Middle frontal gyrus (tissue), 1 donor: ENCODE measurements around the gene ACTN1.

Experiments
- DNase-seq: peaks from one replicate; pipeline ENCODE4 v3.0.0-alpha.2; 2015; ENCODE audit warnings: low spot score; ENCODE audit errors: extremely low spot score

Gene ACTN1

GRCh38 chr14:68836082-68836481 lies 143.0 kb downstream of the ACTN1 start:
- no peak for DNase-seq

- DNase-seq, result no peak
Observed at GRCh38 chr14:68834816-68835215, 144.3 kb downstream of the ACTN1 start.

DNA sequence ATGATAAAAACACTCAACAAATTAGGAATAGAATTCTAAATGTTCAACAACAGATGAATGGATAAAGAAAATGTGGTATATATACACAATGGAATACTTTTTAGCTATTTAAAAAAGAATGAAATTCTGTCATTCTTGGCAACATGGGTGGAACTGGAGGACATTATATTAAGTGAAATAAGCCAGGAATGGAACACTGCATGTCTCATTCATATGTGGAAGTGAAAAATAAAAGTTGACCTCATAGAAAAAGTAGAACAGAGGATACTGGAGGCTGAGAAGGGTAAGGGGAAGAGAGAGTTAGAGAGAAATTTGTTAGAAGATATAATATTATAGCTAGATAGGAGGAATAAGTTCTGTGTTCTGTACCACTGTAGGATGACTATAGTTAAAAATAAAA lies 150.4 kb downstream of the ACTN1 start:
- no peak for DNase-seq

GRCh38 chr14:68825729-68826128 lies 153.4 kb downstream of the ACTN1 start:
- no peak for DNase-seq

DNA sequence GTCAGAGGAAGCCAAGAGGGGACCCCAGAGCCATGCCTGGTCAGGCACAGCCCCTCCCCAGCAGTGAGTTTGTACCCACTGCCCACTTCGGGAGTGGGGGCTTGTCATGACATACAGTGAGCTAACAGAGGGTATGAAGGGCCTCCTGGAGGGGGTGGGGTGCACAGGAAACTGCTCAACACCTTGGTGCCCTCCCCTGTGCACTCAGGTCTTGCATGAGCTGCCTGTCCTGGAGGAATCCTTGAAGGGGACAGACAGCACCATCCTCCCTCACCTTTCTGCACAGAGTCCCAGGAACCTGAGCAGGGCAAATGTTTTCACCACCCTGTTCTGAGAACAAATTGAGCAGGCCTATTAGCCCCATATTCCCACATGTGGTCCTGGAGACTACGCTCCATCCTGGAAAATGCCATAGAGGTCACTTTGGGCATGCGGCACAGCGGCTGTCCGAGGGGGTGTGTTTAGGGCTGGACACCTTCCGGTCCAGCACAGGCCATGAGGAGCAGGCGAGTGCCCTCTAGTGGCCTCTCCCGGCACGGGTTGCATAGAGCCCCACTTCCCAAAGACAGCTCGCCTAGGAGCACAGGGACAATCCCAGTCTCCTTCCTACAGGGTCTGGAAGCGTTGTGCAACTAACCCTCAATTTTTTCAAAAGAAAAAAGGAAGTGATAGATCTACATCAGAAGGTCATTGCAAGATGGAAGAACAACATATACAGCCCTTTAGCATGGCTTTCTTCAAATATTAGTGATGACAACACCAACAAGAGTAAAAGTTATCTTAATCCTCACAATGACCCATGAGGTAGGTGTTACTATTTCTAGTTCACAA lies 154.4 kb downstream of the ACTN1 start:
- DNase-seq, result no peak

DNA sequence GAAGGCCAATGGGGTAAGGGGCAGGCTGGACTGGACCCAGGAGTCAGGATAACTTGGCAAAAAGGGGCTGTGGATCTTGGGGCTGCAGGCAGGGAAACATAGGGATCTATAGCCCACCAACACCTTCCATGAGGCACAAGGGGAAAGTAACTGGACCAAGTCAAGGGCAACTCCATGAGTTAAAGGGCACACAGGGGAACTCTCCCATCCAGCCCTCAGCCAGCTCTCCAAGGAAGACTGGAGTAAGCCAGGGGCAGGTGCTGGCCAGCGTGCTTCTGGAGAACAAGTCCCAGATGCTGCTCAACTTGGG lies 154.9 kb downstream of the ACTN1 start:
- no peak for DNase-seq
